NCI-H2227 (cell line): ENCODE results near the gene FAN1.

Experiments
- DNase-seq: peaks from one replicate; lab custom pipeline; 2025; ENCODE audit not compliant: unreplicated experiment; lab: John Stamatoyannopoulos, UW

FAN1 gene

DNA sequence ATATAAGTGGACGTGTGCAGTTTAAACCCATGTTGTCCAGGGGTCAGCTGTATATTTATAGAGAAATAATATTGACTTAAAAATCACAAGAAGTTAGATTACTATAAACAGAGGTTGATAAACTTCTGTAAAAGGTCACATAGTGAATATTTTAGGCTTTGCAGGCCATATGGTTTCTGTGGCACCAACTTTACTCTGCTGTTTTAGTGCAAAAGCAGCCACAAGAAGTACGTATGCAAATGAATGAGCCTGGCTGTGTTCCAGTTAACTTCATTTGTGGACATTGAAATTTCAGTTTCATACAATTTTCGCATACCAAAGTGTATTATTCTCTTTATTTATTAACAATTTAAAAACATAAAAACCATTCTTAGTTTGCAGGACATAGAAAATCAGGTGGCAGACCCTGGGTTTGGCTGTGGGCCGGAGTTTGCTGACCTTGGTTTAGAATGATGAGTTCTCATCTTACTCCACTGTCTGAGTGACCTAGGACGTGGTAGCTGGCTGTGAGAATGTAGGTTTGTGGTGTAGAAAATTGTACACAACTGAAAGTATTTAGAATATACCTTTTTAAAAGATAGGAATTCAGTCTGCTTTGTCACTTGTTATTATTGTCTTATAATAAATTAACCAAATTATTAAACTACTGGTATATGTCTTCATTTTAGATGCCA lies 16.3 kb downstream of the FAN1 start:
- no peak for DNase-seq

GRCh38 chr15:30921106-30921505 lies 17.4 kb downstream of the FAN1 start:
- DNase-seq: no peak

DNA sequence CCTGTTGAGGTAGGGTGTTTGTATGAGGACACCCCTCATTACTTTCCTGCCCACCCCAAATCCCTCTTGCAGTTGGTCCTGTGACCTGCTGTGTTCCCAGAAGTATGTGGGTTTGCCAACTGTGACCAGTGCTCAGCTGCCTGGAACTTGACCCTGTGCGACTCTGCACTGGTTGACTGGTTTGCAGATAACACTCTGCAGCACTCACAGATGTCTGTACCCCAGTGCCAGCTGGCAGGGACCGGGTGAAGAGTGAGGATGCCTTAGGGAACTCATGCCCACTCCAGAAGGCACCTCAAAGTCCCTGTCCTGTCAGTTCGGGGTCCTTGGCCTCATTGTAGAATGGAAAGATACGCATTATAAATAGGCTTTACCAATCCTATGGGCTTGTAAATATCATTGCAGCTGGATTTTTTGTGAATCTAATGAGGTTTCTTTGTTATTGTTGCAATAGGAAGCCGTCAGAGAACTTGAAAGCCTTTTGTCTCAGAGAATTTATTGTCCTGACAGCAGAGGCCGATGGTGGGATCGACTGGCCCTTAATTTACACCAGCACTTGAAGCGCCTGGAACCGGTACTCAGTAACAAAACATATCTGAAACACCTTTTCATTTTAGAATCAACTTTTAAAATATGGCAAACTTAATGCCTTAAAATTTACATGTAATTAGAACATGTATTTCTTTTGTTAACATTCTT lies 18.2 kb downstream of the FAN1 start:
- no peak for DNase-seq

DNA sequence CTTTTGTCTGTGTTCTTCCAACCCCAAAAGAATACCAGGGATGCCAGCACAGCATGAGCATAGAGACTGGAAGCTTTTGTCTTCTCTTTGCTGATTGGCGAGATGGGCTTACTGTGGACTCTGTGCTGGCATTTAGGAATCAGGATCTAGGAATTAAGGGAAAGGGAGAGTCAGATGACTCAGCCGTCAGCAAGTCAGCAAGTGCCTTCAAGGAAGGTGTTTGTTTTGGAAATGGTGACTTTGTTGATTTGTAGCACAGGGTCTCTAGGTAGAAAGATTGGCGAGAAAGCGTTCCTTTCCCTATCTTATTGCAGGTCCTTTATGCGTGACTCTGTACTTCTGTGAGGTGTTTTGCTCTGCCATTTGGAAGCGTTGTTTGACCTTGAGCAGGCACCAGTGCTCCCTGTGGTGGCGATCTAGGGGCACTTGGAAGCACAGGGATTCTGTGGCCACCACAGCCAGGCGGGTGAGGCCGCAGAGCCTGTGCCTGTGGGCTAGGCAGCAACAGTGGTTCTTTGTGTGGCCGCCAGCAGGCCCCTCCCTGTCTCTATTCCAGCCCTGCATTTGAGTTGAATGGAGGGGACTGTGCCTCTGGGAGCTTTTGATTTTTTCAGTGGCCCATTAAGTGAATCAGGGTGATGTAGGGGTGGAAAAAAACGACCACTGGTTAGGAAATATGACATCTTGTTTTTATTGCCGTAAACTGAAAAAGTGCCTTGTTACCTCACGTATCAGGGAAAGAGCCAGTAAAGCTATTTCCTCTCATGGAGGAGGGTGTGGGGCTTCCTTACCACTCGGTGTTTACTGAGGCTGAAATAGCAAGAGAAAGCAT lies 19.0 kb downstream of the FAN1 start:
- DNase-seq: no peak

- no peak for DNase-seq
Measured at GRCh38 chr15:30923429-30923828, 19.7 kb downstream of the FAN1 start.

DNA sequence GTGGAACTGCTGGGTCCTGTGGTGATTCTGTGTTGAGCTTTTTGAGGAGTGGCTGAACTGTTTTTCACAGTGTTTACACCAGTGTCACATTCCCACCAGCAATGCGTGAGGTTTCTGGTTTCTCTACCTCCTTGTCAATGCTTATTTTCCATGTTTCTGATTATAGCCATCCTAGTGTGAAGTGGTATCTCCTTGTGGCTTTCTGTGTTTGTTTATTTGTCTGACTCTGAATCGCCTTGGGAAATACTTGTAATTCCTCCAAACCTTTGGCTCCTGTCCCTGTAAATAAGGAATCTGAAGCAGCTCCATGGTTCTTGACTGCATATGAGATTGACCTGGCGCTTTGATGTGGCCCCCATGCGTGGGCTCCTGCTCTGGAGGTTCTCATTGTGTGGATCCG lies 20.6 kb downstream of the FAN1 start:
- DNase-seq: no peak

DNA sequence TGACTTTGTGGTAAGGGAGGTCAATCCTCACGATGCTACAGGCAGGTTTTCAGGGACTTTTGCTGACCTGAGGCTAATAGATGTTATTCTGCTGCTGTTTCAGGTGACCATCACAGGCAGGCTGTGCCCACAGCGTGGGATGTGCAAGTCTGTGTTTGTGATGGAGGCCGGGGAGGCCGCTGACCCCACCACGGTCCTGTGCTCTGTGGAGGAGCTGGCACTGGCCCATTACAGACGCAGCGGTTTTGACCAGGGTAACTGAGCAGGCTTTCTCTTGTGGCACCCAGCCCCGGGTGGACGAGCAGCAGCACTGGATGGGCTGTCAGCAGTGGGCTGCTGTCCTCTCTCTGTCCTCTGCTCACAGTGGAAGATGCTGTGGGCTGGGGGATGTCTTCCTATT lies 22.0 kb downstream of the FAN1 start:
- DNase-seq: no peak

DNA sequence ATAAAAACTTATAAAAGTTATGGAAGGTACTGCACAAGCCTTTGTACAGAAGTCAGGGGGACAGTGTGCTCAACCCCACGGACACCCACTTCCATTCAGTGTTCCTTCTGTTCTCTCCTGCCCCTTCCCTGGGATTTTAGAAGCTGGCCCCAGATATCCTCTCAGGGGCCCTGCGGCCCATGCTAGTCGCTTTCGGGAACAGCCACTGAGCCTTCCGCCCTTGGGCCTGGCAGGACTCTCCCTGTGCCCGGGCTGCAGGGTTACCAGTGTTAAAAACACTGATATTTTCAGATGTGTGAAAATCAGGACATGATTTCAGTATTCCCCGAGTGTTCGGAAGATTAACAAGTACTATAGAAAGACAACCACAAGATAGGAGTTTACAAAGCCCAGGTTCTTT lies 22.4 kb downstream of the FAN1 start:
- DNase-seq: no peak

- no peak for DNase-seq
Measured at GRCh38 chr15:30927148-30927761, 23.5 kb downstream of the FAN1 start.

DNA sequence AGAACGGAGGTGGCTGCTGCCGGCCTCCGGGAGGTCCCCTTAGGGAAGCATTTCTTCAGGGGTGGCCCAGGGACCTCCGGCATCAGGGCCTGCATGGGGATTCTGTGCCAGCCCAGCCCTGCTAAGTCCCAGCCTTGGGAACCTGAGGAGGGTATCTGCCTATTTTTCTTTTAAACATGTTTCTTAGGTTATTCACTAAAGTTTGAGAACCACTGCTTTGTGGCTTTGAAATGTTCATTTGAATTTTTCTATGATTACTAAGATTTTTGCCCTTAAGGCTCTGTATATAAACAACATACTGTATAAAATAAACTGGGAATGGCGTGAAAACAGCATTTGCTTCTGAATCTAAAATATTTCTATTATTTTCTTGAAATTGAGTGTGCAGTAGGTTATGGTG lies 24.4 kb downstream of the FAN1 start:
- DNase-seq: no peak

GRCh38 chr15:30929064-30929669 lies 25.5 kb downstream of the FAN1 start:
- DNase-seq: no peak

DNA sequence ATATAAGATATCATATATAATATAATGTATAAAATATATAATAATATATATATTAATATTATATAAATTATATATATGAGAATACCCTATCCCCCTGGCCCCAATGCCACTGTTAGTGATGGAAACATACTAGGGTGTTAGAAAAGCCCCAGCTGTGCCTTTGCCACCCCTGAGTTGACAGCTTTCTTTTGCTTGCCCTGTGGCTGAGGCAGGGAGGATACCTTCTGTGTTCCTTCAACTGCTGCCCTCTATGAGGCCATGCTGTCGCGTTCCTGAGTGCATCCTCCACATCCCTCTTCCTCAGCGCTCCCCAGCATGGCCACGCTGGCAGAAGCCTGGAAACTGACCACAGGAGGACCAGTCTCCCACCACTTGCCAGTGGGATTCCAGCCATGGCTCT lies 26.3 kb downstream of the FAN1 start:
- DNase-seq: no peak

DNA sequence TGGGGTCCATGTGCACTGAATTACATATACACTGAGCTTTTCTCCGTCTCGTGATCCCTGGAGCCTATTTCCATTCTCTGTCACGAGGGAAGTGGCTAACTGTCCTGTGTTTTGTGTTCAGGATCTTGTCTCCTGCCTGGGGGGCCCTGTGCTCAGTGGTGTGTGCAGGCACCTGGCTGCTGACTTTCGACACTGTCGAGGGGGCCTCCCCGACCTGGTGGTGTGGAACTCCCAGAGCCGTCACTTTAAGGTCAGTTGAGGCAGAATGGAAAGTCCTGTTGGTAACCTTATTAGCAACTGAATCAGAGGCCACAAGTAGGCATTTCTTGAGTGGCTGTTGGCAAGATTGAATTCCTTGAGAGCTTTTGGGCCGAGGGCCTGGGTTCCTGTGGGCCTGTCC lies 26.7 kb downstream of the FAN1 start:
- no peak for DNase-seq

DNA sequence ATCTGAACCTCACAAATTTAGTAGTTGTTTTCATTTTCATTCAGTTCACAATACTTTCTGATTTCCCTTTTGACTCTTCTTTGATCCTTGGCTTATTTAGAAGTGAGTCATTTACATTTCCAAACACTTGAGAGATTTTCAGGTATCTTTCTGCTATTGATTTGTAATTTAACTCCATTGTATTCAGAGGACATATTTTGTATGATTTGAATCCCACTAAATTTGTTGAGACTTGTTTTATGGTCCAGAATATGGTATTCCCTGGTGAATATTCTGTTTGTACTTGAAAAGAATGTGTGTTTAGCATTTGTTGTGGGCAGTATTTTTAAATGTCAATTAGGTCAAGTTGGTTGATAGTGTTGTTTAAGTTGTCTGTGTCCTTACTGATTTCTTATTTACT lies 29.6 kb downstream of the FAN1 start:
- no peak for DNase-seq

DNA sequence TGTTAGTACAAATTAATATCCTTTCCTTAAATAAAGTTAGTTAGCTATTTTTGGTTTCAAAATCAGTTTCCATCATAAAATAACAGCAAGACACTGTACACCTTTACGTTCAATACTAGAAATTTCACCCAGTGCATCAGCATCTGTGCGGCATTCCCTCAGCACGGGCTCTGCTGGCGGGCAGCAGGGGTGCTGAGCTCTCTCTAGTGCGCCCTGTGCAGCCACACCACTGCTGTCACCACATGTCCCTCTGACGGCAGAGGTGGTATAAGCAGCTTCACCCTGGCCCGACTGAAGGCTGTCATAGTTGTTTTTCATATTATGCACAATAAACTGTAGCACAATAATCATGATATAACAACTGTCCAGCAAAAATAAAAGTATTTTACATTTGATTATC lies 35.4 kb downstream of the FAN1 start:
- DNase-seq: no peak

- no peak for DNase-seq
Measured at GRCh38 chr15:30940359-30940758, 36.6 kb downstream of the FAN1 start.

DNA sequence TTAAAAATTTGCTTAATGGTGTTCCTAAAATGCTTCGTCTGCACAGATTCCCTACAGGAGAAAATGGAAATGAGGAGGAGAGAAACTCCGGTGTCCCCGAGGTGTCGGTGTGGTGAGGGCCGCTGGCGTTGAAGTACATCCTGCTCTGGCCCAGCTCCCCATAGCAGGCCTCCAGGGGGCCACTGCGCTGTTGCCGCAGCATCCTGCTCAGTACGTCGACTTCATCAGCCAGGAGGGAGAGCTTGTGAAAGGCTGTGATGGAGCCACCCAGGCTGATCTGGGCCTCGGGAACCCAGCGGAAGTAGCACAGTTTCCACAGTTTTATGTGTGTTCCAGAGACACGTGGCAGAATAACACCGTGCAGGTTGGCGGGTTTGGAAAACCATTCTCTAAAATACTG lies 37.8 kb downstream of the FAN1 start:
- DNase-seq: no peak

- DNase-seq: no peak
Measured at GRCh38 chr15:30943654-30944335, 40.1 kb downstream of the FAN1 start.

GRCh38 chr15:30953183-30953582 lies 49.5 kb downstream of the FAN1 start:
- DNase-seq: no peak

- DNase-seq: no peak
Measured at GRCh38 chr15:30953731-30954378, 50.1 kb downstream of the FAN1 start.
